ENCODE data around the gene DTNA.

DTNA gene

GRCh38 chr18:34726286-34727004, 16.3 kb downstream of the DTNA start:
- no peaks in the 10 kb centered on the region for H3K4me1 ChIP-seq (ENCODE audit: insufficient read depth, low read length, severe bottlenecking)
- H3K36me3 ChIP-seq (ENCODE audit: insufficient read depth, low read length): no peaks in the 10 kb centered on the region
- TF ChIP-seq EZH2 (IDR thresholded peaks at IDR 0.05; ENCODE audit: borderline replicate concordance, low read length) (no peak), CTCF (IDR thresholded peaks at IDR 0.05; ENCODE audit: low read length) (no peak)
- H4K20me1 ChIP-seq (ENCODE audit: insufficient read depth, low read length): no peaks in the 10 kb centered on the region
- no peaks in the 10 kb centered on the region for H3K27me3 ChIP-seq (ENCODE audit: insufficient read depth, low read length)
- H3K9ac ChIP-seq (ENCODE audit: low read length): no peak overlapping the region
- no peak overlapping the region for H2AFZ ChIP-seq (ENCODE audit: low read length)
- H3F3A ChIP-seq (ENCODE audit: insufficient read depth, low read length): no peaks in the 10 kb centered on the region
- no peaks in the 10 kb centered on the region for H3K9me2 ChIP-seq (ENCODE audit: low read depth, low read length)
- H3K27ac ChIP-seq (ENCODE audit: low read depth, low read length, poor library complexity, severe bottlenecking): no peak overlapping the region
- H3K4me3 ChIP-seq (ENCODE audit: low read depth, low read length, poor library complexity, severe bottlenecking): no peak overlapping the region
- no peaks in the 10 kb centered on the region for H3K9me3 ChIP-seq (ENCODE audit: low read length)
- no peaks in the 10 kb centered on the region for H3K79me2 ChIP-seq (ENCODE audit: insufficient read depth, low read length)
- no peak overlapping the region for H3K4me2 ChIP-seq (ENCODE audit: low read length)

- no peak overlapping the region for H2AFZ ChIP-seq (ENCODE audit: low read length)
- H3K36me3 ChIP-seq (ENCODE audit: insufficient read depth, low read length): no peaks in the 10 kb centered on the region
- H3K4me3 ChIP-seq (ENCODE audit: low read depth, low read length, poor library complexity, severe bottlenecking): no peak overlapping the region
- TF ChIP-seq EZH2 (IDR thresholded peaks at IDR 0.05; ENCODE audit: borderline replicate concordance, low read length) (no peak), CTCF (IDR thresholded peaks at IDR 0.05; ENCODE audit: low read length) (peak; percentile 59)
- no peak overlapping the region for H3K4me2 ChIP-seq (ENCODE audit: low read length)
- no peaks in the 10 kb centered on the region for H3K27me3 ChIP-seq (ENCODE audit: insufficient read depth, low read length)
- no peaks in the 10 kb centered on the region for H3K79me2 ChIP-seq (ENCODE audit: insufficient read depth, low read length)
- H3K27ac ChIP-seq (ENCODE audit: low read depth, low read length, poor library complexity, severe bottlenecking): no peak overlapping the region
- no peaks in the 10 kb centered on the region for H4K20me1 ChIP-seq (ENCODE audit: insufficient read depth, low read length)
- no peaks in the 10 kb centered on the region for H3K4me1 ChIP-seq (ENCODE audit: insufficient read depth, low read length, severe bottlenecking)
- no peaks in the 10 kb centered on the region for H3F3A ChIP-seq (ENCODE audit: insufficient read depth, low read length)
- no peaks in the 10 kb centered on the region for H3K9me3 ChIP-seq (ENCODE audit: low read length)
- H3K9ac ChIP-seq (ENCODE audit: low read length): no peak overlapping the region
- H3K9me2 ChIP-seq (ENCODE audit: low read depth, low read length): no peaks in the 10 kb centered on the region
Measured at GRCh38 chr18:34729264-34729663, 19.2 kb downstream of the DTNA start.

GRCh38 chr18:34729740-34730355, 19.8 kb downstream of the DTNA start:
- H3K9me3 ChIP-seq (ENCODE audit: low read length): no peaks in the 10 kb centered on the region
- no peak overlapping the region for H3K27ac ChIP-seq (ENCODE audit: low read depth, low read length, poor library complexity, severe bottlenecking)
- no peaks in the 10 kb centered on the region for H3K36me3 ChIP-seq (ENCODE audit: insufficient read depth, low read length)
- TF ChIP-seq CTCF (IDR thresholded peaks at IDR 0.05; ENCODE audit: low read length) (no peak), EZH2 (IDR thresholded peaks at IDR 0.05; ENCODE audit: borderline replicate concordance, low read length) (no peak)
- H3K79me2 ChIP-seq (ENCODE audit: insufficient read depth, low read length): no peaks in the 10 kb centered on the region
- no peak overlapping the region for H2AFZ ChIP-seq (ENCODE audit: low read length)
- no peaks in the 10 kb centered on the region for H3F3A ChIP-seq (ENCODE audit: insufficient read depth, low read length)
- no peak overlapping the region for H3K9ac ChIP-seq (ENCODE audit: low read length)
- no peaks in the 10 kb centered on the region for H3K9me2 ChIP-seq (ENCODE audit: low read depth, low read length)
- no peaks in the 10 kb centered on the region for H3K4me1 ChIP-seq (ENCODE audit: insufficient read depth, low read length, severe bottlenecking)
- H3K4me2 ChIP-seq (ENCODE audit: low read length): no peak overlapping the region
- no peaks in the 10 kb centered on the region for H4K20me1 ChIP-seq (ENCODE audit: insufficient read depth, low read length)
- H3K27me3 ChIP-seq (ENCODE audit: insufficient read depth, low read length): no peaks in the 10 kb centered on the region
- no peak overlapping the region for H3K4me3 ChIP-seq (ENCODE audit: low read depth, low read length, poor library complexity, severe bottlenecking)

All from OCI-LY1 (cell line).